Upper lobe of left lung (tissue), 6 donors: ENCODE results near the gene COL17A1. TPM values are rescaled to one million over a fixed set of nuclear protein-coding genes. Genes with fewer than 3 reads are reported as not detected.

Experiments used
- ATAC-seq, 2 donors: fragments of 200-7000 bp; cut with Tn5 transposase; one replicate each; pipeline ENCODE4 v1.9.1; 2022; ENCODE audit warnings: mild to moderate bottlenecking in 2 of 2, moderate library complexity in 2 of 2; ENCODE audit not compliant: low FRiP score in 2 of 2
- DNase-seq, 2 donors: peaks; one replicate each; pipeline ENCODE4 v3.0.0-alpha.2; 2019 to 2020
- H3K27ac ChIP-seq, 4 donors: fragments of 200-600 bp; sonication (generic); one replicate each; pipeline ENCODE4 v1.5.1; 2016 to 2019
- H3K27me3 ChIP-seq, 4 donors: fragments of 200-600 bp; sonication (generic); one replicate each; pipeline ENCODE4 v1.5.1; 2017 to 2019
- H3K36me3 ChIP-seq, 4 donors: fragments of 200-600 bp; sonication (generic); one replicate each; pipeline ENCODE4 v1.5.1; 2016 to 2019
- H3K4me1 ChIP-seq, 4 donors: fragments of 200-600 bp; sonication (generic); one replicate each; pipeline ENCODE4 v1.5.1; 2018 to 2019
- H3K4me3 ChIP-seq, 4 donors: fragments of 200-600 bp; sonication (generic); one replicate each; pipeline ENCODE4 v1.5.1; 2017 to 2019; ENCODE audit warnings: mild to moderate bottlenecking in 2 of 4, moderate library complexity in 1 of 4
- H3K9me3 ChIP-seq, 4 donors: fragments of 200-600 bp; sonication (generic); one replicate each; pipeline ENCODE4 v1.5.1; 2018 to 2019
- EP300 ChIP-seq, 4 donors: sonication (generic); formaldehyde crosslinking; IDR thresholded peaks; one replicate each; pipeline ENCODE4 v1.5.1; 2017; ENCODE audit warnings: antibody characterized with exemption in 4 of 4, control low read depth in 2 of 4
- POLR2A ChIP-seq, 4 donors: fragments of 450-650 bp; IDR thresholded peaks; one replicate each; pipeline ENCODE4 v1.5.1; 2016 to 2017; ENCODE audit warnings: antibody characterized with exemption in 4 of 4, mild to moderate bottlenecking in 2 of 4
- POLR2AphosphoS5 ChIP-seq, 2 donors: sonication (generic); formaldehyde crosslinking; IDR thresholded peaks; one replicate each; pipeline ENCODE4 v1.5.1; 2017; ENCODE audit warnings: antibody characterized with exemption in 2 of 2
- WGBS, 2 donors: methylation state at CpG; one replicate each; pipeline ENCODE4 v1.1.5; 2017 to 2018; 5-methylcytosine and 5-hydroxymethylcytosine counted together
- total RNA-seq, 6 donors: library from RNA; depleted of rRNA in 4 of 6; stranded (reverse); fragments of >200 nt in 4 of 6; gene quantifications; one replicate each; pipeline versions ENCODE4 v1.1.0 to v1.2.1, GENCODE V29; 2016 to 2021
- TF ChIP-seq, protein P1 (sequence below), 6 experiments: fragments of 450-650 bp in 4 of 6; fragments of 200-600 bp in 2 of 6; sonication (generic) in 2 of 6; IDR thresholded peaks; one replicate each; pipeline ENCODE4 v1.5.1; 2016 to 2019; ENCODE audit warnings: antibody characterized with exemption in 6 of 6
- donor health status: DM: no; HTN: no; CAD: no; lungs with moderate emphysema.
- donor health status: DM: no; HTN: yes; CAD: no; lungs with severe emphysema.

Gene COL17A1
- total RNA-seq, 6 donors from 2014 or later, result 1.0 to 2.0 (median 1.6) TPM

DNA sequence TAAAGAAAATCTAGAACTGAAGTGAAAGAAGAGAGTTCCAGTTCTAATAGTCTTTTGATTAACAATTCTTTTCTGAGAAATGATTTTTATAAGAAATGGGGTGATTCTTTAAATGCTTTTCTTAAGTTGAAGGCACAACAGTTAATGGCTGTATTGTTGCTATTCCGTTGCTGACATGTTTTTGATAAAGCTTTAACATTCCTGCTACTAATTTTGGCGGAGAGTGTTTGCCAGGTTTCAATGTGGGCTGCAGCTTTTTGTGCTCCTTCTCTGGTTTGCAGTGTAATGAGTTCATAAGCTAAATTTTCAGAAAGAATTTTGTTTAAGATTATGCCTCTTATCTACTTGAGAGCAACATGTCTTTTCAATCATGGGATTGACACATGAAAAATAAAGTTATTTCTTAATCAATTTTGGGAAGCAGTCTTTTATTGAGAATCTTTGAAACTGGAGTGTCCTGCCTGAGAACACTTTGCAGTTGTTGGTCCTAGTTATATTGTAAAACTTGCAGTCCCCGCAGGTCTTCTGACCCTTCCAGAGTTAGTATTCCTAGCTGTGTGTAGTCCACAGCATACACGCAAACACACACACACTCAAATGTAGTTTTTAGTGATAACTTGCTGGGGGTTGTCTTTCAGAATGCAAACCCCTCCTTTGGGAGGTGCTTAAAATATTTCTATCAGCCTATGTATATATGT is 56.7 kb downstream of the COL17A1 start:
- no peak for TF ChIP-seq POLR2A (IDR thresholded peaks at IDR 0.05)
- TF ChIP-seq POLR2AphosphoS5 (IDR thresholded peaks at IDR 0.05), result no peak
- no peak for TF ChIP-seq EP300 (IDR thresholded peaks at IDR 0.05)
- TF ChIP-seq, protein P1, sequence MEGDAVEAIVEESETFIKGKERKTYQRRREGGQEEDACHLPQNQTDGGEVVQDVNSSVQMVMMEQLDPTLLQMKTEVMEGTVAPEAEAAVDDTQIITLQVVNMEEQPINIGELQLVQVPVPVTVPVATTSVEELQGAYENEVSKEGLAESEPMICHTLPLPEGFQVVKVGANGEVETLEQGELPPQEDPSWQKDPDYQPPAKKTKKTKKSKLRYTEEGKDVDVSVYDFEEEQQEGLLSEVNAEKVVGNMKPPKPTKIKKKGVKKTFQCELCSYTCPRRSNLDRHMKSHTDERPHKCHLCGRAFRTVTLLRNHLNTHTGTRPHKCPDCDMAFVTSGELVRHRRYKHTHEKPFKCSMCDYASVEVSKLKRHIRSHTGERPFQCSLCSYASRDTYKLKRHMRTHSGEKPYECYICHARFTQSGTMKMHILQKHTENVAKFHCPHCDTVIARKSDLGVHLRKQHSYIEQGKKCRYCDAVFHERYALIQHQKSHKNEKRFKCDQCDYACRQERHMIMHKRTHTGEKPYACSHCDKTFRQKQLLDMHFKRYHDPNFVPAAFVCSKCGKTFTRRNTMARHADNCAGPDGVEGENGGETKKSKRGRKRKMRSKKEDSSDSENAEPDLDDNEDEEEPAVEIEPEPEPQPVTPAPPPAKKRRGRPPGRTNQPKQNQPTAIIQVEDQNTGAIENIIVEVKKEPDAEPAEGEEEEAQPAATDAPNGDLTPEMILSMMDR (IDR thresholded peaks at IDR 0.05), result no peak
- WGBS, 2 donors, result 85 to 87% methylated on average over 4 of the region's 4 CpGs
- peak in 1 of 2 donors; percentile 20 for ATAC-seq
- H3K4me3 ChIP-seq, result no peak overlapping the region
- H3K4me1 ChIP-seq, result peaks cover 0 to 12% (median 3%) of the 10 kb centered on the region in 4 donors
- no peak overlapping the region for H3K27ac ChIP-seq
- no peak for DNase-seq
- no peaks in the 10 kb centered on the region for H3K27me3 ChIP-seq
- H3K36me3 ChIP-seq, result peaks cover 10 to 92% (median 17%) of the 10 kb centered on the region in 4 donors
- H3K9me3 ChIP-seq, result no peaks in the 10 kb centered on the region

DNA sequence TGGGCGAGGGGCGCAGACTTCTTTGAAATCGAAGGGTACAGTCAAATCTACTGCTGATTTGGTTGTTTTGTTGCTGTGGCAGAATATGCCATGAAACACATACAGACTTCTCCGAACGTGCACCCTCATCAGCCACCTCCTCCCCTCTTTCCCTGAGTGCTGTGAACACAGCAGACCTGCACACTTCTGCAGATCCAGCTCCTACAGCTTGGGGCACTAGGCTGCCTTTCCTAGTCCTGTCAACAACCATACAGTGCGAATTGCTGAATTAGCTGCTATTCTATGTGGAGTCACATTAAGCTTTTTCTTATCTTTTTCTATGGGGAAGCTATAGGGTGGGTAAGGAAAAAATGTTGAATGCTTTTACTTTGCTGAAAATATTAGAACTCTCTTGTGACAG is 57.5 kb downstream of the COL17A1 start:
- H3K27ac ChIP-seq, result no peak overlapping the region
- TF ChIP-seq, protein P1 (IDR thresholded peaks at IDR 0.05), result peak in 2 of 6 experiments; percentile 10 to 30
- no peak for TF ChIP-seq POLR2A (IDR thresholded peaks at IDR 0.05)
- TF ChIP-seq EP300 (IDR thresholded peaks at IDR 0.05), result no peak
- TF ChIP-seq POLR2AphosphoS5 (IDR thresholded peaks at IDR 0.05), result no peak
- H3K9me3 ChIP-seq, result no peaks in the 10 kb centered on the region
- DNase-seq (no peak), ATAC-seq (no peak)
- peaks cover 12 to 94% (median 21%) of the 10 kb centered on the region in 4 donors for H3K36me3 ChIP-seq
- no peaks in the 10 kb centered on the region for H3K27me3 ChIP-seq
- no peak overlapping the region for H3K4me3 ChIP-seq
- H3K4me1 ChIP-seq, result peaks cover 0 to 12% (median 3%) of the 10 kb centered on the region in 4 donors
- 78 to 82% methylated on average over 6 of the region's 6 CpGs for WGBS, 2 donors

DNA sequence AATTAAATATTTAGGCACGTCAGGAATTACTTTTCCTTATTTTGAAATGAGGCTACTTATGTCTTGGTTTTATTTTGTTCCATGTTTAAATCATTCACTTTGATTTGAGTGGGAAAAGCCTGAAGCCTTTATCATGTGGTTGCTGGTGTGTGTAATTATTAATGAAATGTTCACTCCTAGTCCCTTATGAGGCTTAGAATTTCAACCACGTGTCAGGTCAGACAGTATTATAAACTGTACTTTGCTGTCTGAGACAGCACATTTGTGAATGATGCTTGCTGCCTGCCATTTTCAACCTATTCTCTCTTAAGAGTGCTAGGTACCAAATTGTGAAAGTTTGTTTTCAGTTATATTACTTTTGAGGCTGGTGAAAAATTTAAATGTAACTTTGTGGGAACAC is 58.9 kb downstream of the COL17A1 start:
- H3K4me1 ChIP-seq, result peaks cover 0 to 12% (median 3%) of the 10 kb centered on the region in 4 donors
- H3K4me3 ChIP-seq, result no peak overlapping the region
- no peak for TF ChIP-seq EP300 (IDR thresholded peaks at IDR 0.05)
- peaks cover 24 to 94% (median 34%) of the 10 kb centered on the region in 4 donors for H3K36me3 ChIP-seq
- H3K27me3 ChIP-seq, result no peaks in the 10 kb centered on the region
- ATAC-seq (no peak), DNase-seq (no peak)
- WGBS, 2 donors, result 64 to 65% methylated on average over 2 of the region's 2 CpGs
- H3K27ac ChIP-seq, result no peak overlapping the region
- no peaks in the 10 kb centered on the region for H3K9me3 ChIP-seq

DNA sequence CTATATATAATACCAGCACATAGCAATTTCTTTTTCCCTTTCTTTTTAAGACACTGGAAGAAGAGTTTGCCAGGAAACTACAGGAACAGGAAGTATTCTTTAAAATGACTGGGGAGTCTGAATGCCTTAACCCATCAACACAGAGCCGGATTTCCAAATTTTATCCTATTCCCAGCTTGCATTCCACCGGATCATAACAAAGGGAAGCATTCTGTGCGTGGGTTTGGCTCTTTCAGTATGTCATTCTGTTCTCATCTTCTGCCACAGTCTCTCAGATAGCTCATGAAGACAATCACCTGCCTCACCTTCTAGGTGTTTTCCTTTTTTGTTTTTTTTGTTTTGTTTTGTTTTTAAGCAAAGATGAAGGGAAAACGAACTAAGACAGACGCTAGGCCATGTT is 60.2 kb downstream of the COL17A1 start:
- no peak overlapping the region for H3K4me3 ChIP-seq
- DNase-seq, result no peak
- H3K27me3 ChIP-seq, result no peaks in the 10 kb centered on the region
- no peaks in the 10 kb centered on the region for H3K9me3 ChIP-seq
- TF ChIP-seq EP300 (IDR thresholded peaks at IDR 0.05) (no peak), POLR2AphosphoS5 (IDR thresholded peaks at IDR 0.05) (no peak), POLR2A (IDR thresholded peaks at IDR 0.05) (no peak)
- TF ChIP-seq, protein P1 (IDR thresholded peaks at IDR 0.05), result no peak
- ATAC-seq, result no peak
- H3K36me3 ChIP-seq, result peaks cover 37 to 99% (median 43%) of the 10 kb centered on the region in 4 donors
- H3K27ac ChIP-seq, result no peak overlapping the region
- peaks cover 0 to 12% (median 3%) of the 10 kb centered on the region in 4 donors for H3K4me1 ChIP-seq
- 66 to 72% methylated on average over 5 of the region's 5 CpGs for WGBS, 2 donors

DNA sequence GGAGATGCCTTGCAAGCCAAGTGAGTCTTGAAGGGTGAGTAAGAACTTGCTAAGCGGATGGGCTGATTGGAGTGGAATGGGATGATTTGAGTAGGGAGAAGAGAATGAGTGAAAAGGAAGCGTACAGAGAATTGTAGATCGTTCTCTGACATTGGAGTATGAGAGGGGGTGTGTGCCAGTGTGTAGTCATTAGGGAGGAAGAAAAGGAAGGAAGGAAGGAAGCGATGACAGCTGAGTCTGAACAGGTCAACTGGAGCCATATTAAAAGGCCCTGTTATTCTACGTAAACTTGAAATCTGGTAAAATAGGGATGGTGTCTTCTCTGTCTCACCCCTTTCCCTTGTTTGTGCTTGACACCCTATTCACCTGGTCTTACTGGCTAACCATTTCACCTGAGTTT is 63.7 kb downstream of the COL17A1 start:
- ATAC-seq (no peak), DNase-seq (no peak)
- H3K27ac ChIP-seq, result no peak overlapping the region
- no peak overlapping the region for H3K4me3 ChIP-seq
- no peak for TF ChIP-seq POLR2AphosphoS5 (IDR thresholded peaks at IDR 0.05)
- TF ChIP-seq, protein P1 (IDR thresholded peaks at IDR 0.05), result no peak
- no peak for TF ChIP-seq EP300 (IDR thresholded peaks at IDR 0.05)
- TF ChIP-seq POLR2A (IDR thresholded peaks at IDR 0.05), result no peak
- WGBS, 2 donors, result 80 to 89% methylated on average over 5 of the region's 5 CpGs
- H3K27me3 ChIP-seq, result no peaks in the 10 kb centered on the region
- peaks cover 49 to 94% (median 58%) of the 10 kb centered on the region in 4 donors for H3K36me3 ChIP-seq
- H3K9me3 ChIP-seq, result no peaks in the 10 kb centered on the region
- H3K4me1 ChIP-seq, result peaks cover 0 to 12% (median 3%) of the 10 kb centered on the region in 4 donors
